Stromal cell of bone marrow (primary cell): ENCODE data around the gene CAMK1D.

Source experiments
- DNase-seq: peaks from one replicate; pipeline ENCODE4 v3.0.0-alpha.2; 2012; ENCODE audit warnings: low read depth

CAMK1D gene

GRCh38 chr10:12403119-12403518 is 53.8 kb downstream of the CAMK1D start:
- DNase-seq: no peak

GRCh38 chr10:12405342-12406320 is 56.3 kb downstream of the CAMK1D start:
- DNase-seq: no peak

- no peak for DNase-seq
Measured at GRCh38 chr10:12406764-12407400, 57.5 kb downstream of the CAMK1D start.

GRCh38 chr10:12408472-12408871 is 59.1 kb downstream of the CAMK1D start:
- no peak for DNase-seq

GRCh38 chr10:12409161-12409560 is 59.8 kb downstream of the CAMK1D start:
- no peak for DNase-seq

GRCh38 chr10:12409613-12410012 is 60.3 kb downstream of the CAMK1D start:
- no peak for DNase-seq

GRCh38 chr10:12412666-12413368 is 63.5 kb downstream of the CAMK1D start:
- no peak for DNase-seq

GRCh38 chr10:12413369-12413711 is 64.0 kb downstream of the CAMK1D start:
- DNase-seq: no peak

GRCh38 chr10:12414278-12414989 is 65.1 kb downstream of the CAMK1D start:
- DNase-seq: peak; percentile 44

- no peak for DNase-seq
Measured at GRCh38 chr10:12416344-12417050, 67.2 kb downstream of the CAMK1D start.

GRCh38 chr10:12417331-12417730 is 68.0 kb downstream of the CAMK1D start:
- DNase-seq: no peak

- peak; percentile 97 for DNase-seq
Measured at GRCh38 chr10:12418000-12418399, 68.7 kb downstream of the CAMK1D start.

- peak; percentile 43 for DNase-seq
Measured at GRCh38 chr10:12418725-12419261, 69.4 kb downstream of the CAMK1D start.

GRCh38 chr10:12419262-12419847 is 70.0 kb downstream of the CAMK1D start:
- DNase-seq: peak; percentile 99

GRCh38 chr10:12420530-12421120 is 71.3 kb downstream of the CAMK1D start:
- no peak for DNase-seq

GRCh38 chr10:12422189-12422588 is 72.8 kb downstream of the CAMK1D start:
- no peak for DNase-seq

- DNase-seq: no peak
Measured at GRCh38 chr10:12423896-12424295, 74.5 kb downstream of the CAMK1D start.

GRCh38 chr10:12427276-12427675 is 77.9 kb downstream of the CAMK1D start:
- no peak for DNase-seq

GRCh38 chr10:12428447-12429135 is 79.2 kb downstream of the CAMK1D start:
- no peak for DNase-seq
